GM12801 (cell line): ENCODE measurements around the gene ZDHHC8.

Experiments
- TF ChIP-seq, protein P1 (sequence below): IDR thresholded peaks from one replicate; pipeline ENCODE4 v1.5.1; 2011; ENCODE audit warnings: control low read depth; ENCODE audit not compliant: insufficient read length; ENCODE audit errors: extremely low read depth

ZDHHC8 gene

DNA sequence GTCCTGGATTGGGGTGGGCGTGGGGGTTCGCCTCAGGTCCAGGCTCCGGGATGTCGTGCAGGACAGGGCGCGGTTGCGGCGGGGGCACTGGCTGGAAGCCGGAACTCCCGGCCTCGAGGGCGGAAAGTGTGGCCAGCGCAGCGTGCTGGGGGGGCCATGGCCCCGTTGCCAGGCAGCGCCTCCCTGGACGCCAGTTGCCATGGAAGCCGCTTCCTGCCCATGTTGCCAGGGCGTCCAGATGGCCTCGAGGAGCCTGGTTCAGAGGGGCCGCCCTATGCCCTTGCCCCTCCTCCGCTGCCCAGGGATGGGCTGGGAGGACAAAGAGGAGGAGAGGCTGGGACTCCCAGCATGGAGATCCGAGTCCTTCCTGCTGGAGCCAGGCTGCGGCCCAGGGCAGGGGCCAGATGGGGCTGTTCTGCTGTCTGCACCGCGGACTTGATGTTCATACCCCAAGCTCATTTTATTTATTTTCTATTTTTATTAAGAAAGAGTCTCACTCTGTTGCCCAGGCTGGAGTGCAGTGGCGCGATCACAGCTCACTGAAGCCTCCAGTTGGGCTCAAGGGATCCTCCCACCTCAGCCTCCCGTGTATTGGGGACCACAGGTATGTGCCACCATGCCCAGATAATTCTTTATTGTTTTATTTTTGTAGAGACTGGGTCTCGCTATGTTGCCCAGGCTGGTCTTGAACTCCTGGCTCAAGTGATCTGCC lies 23.9 kb downstream of the ZDHHC8 start:
- TF ChIP-seq, protein P1, sequence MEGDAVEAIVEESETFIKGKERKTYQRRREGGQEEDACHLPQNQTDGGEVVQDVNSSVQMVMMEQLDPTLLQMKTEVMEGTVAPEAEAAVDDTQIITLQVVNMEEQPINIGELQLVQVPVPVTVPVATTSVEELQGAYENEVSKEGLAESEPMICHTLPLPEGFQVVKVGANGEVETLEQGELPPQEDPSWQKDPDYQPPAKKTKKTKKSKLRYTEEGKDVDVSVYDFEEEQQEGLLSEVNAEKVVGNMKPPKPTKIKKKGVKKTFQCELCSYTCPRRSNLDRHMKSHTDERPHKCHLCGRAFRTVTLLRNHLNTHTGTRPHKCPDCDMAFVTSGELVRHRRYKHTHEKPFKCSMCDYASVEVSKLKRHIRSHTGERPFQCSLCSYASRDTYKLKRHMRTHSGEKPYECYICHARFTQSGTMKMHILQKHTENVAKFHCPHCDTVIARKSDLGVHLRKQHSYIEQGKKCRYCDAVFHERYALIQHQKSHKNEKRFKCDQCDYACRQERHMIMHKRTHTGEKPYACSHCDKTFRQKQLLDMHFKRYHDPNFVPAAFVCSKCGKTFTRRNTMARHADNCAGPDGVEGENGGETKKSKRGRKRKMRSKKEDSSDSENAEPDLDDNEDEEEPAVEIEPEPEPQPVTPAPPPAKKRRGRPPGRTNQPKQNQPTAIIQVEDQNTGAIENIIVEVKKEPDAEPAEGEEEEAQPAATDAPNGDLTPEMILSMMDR, result no peak

DNA sequence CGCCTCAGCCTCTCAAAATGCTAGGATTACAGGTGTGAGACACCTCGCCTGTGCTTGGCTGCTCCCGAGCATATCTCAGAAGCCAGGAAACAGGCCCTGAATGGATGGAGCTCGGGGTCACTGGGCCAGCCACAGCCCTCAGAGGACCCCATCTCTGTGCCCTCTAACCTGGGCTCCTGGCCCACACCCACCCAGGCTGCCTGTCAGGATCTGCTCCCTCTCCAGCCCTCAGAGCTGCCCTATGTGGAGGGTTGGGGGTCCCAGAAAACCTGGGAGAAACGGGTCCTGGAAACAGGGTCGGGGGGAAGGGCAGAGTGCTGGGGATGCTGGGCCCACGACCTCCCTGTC lies 24.4 kb downstream of the ZDHHC8 start:
- TF ChIP-seq, protein P1, result no peak

DNA sequence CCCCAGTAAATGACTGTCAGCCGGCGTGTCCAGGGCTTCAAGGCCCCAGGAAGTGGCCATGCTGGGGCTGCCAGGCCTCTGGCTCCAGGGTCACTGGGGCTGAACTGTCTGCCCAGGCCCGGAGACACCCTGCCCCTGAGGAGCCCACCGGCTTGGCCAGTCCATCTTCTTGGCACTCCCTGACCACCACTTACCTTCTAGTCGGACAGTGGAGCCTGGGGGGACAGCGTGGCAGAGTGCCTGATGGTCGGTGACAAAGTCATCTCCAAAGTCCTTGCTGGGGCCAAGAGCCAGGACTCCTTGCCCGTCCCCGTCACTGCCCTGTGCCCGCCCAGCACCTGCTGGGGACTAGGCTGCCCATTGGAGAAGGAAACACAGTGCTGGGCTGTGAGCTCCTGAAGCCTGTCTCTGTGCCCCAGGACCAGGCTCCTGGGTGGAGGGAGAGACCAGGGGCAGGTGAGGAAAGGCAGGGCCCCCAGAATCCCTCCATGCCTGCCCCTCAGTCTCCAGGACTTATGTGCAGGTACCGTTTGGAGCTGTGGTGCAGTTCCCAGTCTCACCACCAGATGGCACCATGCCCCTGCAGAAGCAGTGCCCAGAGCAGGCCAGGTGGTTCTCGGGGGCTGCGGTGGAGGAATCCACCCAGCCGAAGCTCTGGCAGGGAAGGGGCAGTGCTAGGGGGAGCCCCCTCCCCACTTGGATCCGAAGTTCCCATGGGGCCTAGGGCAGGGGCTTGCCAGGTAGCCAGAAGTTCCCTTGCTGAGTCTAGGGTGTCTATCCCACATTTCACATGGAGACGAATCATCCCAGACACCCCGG lies 25.2 kb downstream of the ZDHHC8 start:
- TF ChIP-seq, protein P1, result no peak

DNA sequence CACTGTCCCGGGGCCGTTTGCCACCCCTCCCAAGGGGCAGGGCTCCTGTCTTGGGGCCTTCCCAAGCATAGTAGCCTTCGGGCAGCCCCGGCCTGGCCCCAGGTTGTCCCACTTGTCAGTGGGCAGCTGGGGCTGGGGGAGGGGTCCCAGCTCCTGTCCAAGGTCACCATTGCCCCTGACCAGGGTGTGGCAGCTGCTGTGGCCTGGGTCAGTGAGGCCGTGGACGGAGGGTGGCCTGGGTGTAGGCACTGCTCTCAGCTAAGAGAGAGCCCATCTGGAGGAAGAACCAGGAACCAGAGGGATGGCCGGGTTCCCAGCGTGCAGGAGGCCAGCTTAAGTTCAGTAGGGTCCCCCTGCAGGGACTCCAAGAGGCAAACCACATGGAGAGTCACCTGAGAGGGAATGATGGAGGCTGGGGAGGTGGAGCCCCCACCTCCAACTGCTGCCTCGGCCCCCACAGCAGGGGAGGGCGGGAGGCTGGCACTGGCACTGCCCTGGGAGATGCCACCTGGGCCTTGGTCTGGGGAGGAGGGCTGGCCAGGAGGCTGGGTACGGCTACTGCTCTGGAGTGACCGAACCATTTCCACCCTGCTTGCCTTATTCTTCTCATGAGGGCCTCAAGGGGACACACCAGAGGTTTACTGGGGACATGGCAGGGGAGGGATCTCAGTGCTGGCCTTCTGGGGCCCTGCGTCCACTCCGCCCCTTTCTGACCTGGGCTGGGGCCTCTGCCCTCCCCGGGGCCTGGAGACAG lies 26.0 kb downstream of the ZDHHC8 start:
- TF ChIP-seq, protein P1, result no peak

DNA sequence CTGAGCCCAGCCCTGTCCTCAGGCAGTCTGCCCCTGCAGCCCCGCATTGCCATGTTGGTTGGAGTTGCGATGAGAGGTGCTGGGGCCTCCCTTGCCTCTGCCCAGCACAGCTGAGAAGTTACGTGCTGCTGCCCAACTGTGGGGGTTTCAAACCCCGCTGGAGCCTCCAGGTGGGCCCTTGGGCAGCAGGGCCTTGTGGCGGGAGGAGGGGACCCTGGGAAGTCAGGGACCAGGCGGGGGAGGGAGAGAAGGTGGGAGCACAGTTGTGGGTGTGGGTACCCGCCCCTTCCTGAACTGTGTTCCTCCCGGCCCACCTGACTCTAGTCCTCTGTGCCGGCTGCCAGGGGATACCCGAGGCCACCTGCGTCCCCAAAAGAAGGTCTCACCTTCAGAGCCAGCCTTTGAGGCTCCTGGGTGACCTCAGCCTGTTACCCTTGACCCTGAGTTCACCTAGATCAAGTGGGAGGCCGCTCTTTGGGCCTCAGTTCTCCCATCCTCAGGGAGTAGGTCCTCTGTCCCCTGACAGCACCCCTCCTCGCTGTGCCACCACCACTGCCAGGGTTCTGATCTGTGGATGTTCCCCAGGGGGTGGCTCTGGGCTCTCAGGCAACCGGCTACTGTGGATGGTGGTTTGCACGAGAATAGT lies 26.9 kb downstream of the ZDHHC8 start:
- TF ChIP-seq, protein P1, result no peak

DNA sequence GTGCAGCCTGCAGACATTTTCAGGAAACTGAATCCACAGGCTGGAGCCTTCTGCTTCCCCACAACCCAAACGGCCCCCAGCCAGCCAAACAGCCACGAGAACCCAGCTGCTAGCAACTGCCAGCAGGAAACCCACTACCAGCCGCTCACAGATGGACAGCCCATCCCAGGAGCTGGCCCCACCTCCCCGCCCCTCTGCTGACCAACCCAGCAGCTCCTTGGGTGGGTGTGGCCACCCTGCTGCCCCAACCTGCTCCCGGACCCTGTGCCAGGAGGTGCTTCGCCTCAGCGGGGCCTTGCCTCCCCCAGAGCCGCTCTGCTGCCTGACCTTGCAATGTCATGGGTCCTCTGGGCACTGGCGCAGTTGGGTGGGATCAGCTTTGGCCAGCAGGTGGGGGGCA lies 27.5 kb downstream of the ZDHHC8 start:
- TF ChIP-seq, protein P1, result no peak

DNA sequence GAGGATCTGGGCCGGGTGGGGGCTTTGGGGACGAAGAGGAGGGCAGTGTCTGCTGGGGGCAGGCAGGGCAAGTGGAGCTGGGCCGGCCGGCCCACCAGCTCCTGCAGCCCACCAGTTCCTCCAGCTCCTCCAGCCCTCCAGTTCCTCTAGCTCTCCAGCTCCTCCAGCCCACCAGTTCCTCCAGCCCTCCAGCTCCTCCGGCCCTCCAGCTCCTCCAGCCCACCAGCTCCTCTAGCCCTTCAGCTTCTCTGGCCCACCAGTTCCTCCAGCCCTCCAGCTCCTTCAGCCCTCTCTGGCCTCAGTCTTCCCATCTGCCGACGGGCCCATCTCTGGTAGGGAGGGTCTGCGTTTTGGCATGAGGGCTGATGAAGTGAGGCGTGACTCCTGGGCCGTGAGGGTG lies 28.4 kb downstream of the ZDHHC8 start:
- TF ChIP-seq, protein P1, result no peak
